C4-2B (cell line): ENCODE data around the gene KRT85.
"Not testable (repeated sequence)": the region's sequence is repeated elsewhere in the genome, so short reads cannot be mapped to it uniquely, and the experiment has no call there.

Source experiments
- H3K27ac ChIP-seq: fragments of 450-650 bp; 2 replicates; pipeline ENCODE4 v1.5.1; 2017
- ZFX ChIP-seq: fragments of 450-650 bp; IDR thresholded peaks from 2 replicates; pipeline ENCODE4 v1.6.1; 2017
- TF ChIP-seq, protein P1 (sequence below): fragments of 450-650 bp; conservative IDR thresholded peaks from 2 replicates; pipeline ENCODE4 v1.5.1; 2017; ENCODE audit warnings: mild to moderate bottlenecking

The KRT85 gene

DNA sequence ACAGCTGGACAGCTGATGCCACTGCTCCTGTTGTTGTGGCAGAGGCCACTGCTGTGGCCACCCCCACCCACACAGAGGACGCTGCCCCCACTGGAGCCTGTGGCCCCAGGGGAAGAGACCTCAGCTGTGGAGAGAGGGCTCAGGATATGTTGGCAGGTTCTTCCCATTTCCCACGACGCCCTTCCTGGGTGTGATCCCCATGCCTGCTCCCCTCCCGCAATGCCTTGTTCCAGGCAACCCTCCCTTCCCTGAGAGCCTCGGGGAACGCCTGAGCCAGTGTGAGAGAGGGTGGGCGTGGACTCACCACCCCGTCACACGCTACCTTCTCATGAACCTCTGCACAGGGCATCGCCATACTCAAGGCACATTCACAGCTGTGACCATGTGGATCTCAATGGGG lies 44.5 kb upstream of the KRT85 start:
- no peak overlapping the region for H3K27ac ChIP-seq
- no peak for TF ChIP-seq ZFX
- TF ChIP-seq, protein P1, sequence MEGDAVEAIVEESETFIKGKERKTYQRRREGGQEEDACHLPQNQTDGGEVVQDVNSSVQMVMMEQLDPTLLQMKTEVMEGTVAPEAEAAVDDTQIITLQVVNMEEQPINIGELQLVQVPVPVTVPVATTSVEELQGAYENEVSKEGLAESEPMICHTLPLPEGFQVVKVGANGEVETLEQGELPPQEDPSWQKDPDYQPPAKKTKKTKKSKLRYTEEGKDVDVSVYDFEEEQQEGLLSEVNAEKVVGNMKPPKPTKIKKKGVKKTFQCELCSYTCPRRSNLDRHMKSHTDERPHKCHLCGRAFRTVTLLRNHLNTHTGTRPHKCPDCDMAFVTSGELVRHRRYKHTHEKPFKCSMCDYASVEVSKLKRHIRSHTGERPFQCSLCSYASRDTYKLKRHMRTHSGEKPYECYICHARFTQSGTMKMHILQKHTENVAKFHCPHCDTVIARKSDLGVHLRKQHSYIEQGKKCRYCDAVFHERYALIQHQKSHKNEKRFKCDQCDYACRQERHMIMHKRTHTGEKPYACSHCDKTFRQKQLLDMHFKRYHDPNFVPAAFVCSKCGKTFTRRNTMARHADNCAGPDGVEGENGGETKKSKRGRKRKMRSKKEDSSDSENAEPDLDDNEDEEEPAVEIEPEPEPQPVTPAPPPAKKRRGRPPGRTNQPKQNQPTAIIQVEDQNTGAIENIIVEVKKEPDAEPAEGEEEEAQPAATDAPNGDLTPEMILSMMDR: no peak

DNA sequence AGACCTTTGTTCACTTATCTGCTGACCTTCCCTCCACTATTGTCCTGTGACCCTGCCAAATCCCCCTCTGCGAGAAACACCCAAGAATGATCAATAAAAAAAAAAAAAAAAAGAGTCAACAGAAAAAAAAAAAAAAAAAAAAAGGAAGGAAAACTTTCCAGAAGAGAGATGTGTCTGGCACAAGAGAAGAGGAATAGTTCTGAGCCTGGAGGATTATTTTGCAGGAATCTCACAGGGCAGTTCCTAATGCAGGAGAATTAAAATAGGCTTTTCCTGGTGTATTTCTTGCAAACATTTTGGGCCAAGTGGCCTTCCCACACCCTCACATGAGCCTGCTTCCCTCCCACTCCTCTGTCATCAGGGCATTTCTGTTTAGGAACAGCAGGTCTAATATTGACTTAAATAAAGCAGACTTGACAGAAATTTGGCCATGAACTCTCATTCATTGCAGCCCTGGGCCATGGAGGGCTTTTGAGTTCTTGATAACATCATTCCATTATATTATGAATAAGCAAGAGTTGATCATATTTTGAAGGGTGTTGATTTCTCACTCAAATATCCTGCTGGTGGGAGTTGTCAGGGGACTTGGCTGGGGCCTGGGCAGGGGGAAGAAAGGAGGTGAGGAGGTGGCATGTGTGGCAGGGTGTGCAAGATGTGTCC lies 43.4 kb upstream of the KRT85 start:
- H3K27ac ChIP-seq: not testable (repeated sequence)

DNA sequence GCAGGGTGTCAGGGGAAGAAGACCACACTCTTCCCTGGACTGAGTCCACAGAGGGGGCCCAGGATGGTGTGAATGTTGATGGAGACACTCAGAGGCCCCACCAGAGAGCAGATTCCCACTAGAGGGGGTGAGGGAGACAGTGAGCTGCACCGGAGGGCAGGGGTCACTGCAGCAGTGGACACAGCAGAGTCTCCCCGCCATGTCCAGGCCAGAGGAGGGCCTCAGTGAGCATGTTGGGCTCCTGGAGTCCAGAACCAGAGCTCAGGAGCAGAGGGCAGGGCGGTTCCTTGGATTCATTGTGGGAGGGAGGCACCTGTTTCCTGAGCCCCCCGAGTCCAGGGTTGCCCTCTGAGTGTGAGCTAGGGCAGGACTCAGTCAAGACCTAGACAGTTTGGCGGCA lies 40.6 kb upstream of the KRT85 start:
- H3K27ac ChIP-seq: no peak overlapping the region
- TF ChIP-seq, protein P1: no peak
- TF ChIP-seq ZFX: no peak

- no peak within 1 kb of the TSS for H3K27ac ChIP-seq
- no peak for TF ChIP-seq ZFX
- TF ChIP-seq, protein P1: no peak
These were observed 38.7 kb upstream of the KRT85 start, which contains the start of gene KRT82 for GRCh38 chr12:52405922-52406385. TSS of gene KRT82 (minus strand) at chr12:52406335. CDS start at chr12:52406277, 58 bp downstream.

- no peak overlapping the region for H3K27ac ChIP-seq
- TF ChIP-seq ZFX: no peak
These were observed 37.7 kb upstream of the KRT85 start for GRCh38 chr12:52404951-52405350.

DNA sequence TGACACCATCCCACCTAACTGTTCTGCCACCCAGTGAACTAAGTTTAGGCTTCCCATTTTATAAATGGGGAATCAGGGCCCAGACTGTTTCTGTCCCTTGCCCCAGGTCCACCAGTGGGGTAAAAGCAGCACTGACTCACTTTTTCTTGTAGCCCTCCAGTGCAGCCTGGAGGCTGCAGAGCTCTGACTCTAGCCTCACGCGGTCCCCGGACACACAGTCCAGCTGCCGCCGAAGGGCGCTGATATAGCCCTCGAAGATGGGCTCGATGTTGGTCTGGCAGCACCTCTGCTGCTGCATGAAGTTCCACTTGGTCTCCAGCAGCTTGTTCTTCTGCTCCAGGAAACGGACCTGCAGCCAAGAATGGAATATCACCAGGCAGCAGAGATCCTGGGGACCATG lies 36.3 kb upstream of the KRT85 start:
- H3K27ac ChIP-seq: no peak overlapping the region
- no peak for TF ChIP-seq ZFX
- TF ChIP-seq, protein P1: no peak

DNA sequence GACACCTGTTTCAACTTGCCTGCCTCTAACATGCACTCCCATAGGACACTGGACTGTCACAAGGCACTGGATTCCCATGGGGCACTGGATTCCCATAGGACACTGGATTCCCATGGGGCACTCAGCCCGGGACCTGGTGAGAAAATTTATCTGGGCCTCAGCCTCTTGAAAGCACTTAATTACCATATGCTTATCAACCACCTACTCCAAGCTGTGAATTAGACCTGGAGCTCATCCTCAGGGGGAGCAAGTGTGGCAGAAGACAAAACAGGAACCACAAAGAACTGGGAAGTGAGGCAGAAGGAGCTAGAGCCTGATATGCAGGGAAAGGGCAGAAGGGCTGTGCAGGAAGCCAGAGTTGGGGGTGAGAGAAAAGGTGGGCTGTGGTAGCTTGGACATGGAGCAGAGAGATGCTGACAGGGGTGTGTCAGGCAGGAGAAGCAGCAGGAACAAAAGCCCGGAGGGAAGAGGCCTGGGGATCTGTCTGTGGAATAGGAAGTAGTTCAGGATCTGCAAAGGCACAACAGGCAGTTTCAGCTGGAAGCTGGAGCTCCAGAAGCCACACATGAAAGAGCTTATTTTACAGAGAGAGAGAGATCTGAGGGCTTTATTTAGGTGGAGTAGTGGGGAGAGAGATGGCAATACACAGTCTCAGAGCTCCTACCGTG lies 35.7 kb upstream of the KRT85 start:
- no peak overlapping the region for H3K27ac ChIP-seq
- TF ChIP-seq ZFX: no peak
- TF ChIP-seq, protein P1: no peak

GRCh38 chr12:52402377-52402776 lies 35.1 kb upstream of the KRT85 start:
- TF ChIP-seq, protein P1: no peak
- TF ChIP-seq ZFX: no peak
- H3K27ac ChIP-seq: no peak overlapping the region
